NB4 (cell line): ENCODE results near the gene OLFM2.

ENCODE experiments used
- DNase-seq: peaks from one replicate; pipeline ENCODE4 v3.0.0; 2010; ENCODE audit warnings: low read depth
- H3K4me3 ChIP-seq: one replicate; pipeline ENCODE4 v1.5.1; 2011; ENCODE audit warnings: mild to moderate bottlenecking, low read depth, low read length, moderate library complexity
- MYC ChIP-seq: IDR thresholded peaks from 2 replicates; pipeline ENCODE4 v1.6.1; 2011; ENCODE audit warnings: low read depth, low read length
- POLR2A ChIP-seq: IDR thresholded peaks from 2 replicates; pipeline ENCODE4 v1.6.1; 2011; ENCODE audit warnings: mild to moderate bottlenecking; ENCODE audit not compliant: insufficient read length; ENCODE audit errors: extremely low read depth
- TF ChIP-seq, protein P1 (sequence below): IDR thresholded peaks from 2 replicates; pipeline ENCODE4 v1.6.1; 2011; ENCODE audit warnings: low read depth, low read length
- TF ChIP-seq, protein P2 (sequence below): IDR thresholded peaks from one replicate; pipeline ENCODE4 v1.5.1; 2012; ENCODE audit warnings: low read depth, low read length

The OLFM2 gene

DNA sequence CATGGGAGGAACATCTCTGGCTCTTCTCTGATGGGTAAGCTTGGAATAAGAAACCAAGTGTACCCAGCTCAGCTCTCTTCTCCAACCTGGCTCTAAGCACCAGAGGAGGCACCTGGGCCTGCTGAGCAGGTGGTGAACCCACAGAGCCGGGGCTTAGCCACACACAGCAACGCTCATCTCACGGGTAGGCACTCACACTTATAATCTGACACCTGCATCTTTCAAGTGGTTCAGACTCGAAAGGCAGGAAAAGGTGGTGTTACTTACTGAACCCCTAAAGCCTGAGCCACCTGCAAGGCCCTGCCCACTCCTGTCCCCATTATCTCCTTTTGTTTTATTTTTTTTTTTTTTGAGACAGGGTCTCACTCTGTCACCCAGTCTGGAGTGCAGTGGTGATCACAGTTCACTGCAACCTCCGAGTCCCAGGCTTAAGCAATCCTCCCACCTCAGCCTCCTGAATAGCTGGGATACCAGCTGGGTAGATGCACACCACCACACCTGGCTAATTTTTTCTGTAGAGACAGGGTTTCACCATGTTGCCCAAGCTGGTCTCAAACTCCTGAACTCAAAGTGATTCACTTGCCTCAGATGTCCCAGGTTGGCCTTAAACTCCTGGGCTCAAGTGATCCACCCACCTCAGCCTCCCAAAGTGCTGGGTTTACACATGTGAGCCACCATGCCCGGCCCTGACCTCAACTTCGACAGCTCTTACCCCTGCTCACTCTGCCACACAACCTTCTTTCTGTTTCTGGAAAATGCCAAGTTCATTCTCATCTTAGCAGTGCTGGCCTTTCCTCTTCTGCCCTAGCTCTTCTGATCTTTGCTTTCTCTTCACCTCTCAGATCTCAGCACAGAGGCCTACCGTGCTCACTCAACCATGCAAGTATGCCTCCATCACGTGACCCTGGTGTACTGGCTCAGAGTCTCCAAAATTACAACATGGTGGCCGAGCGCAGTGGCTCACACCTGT, 127.2 kb downstream of the OLFM2 start:
- no peak overlapping the region for H3K4me3 ChIP-seq
- no peak for DNase-seq
- TF ChIP-seq, protein P1, sequence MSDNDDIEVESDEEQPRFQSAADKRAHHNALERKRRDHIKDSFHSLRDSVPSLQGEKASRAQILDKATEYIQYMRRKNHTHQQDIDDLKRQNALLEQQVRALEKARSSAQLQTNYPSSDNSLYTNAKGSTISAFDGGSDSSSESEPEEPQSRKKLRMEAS: no peak
- TF ChIP-seq MYC (no peak), POLR2A (no peak)
- TF ChIP-seq, protein P2, sequence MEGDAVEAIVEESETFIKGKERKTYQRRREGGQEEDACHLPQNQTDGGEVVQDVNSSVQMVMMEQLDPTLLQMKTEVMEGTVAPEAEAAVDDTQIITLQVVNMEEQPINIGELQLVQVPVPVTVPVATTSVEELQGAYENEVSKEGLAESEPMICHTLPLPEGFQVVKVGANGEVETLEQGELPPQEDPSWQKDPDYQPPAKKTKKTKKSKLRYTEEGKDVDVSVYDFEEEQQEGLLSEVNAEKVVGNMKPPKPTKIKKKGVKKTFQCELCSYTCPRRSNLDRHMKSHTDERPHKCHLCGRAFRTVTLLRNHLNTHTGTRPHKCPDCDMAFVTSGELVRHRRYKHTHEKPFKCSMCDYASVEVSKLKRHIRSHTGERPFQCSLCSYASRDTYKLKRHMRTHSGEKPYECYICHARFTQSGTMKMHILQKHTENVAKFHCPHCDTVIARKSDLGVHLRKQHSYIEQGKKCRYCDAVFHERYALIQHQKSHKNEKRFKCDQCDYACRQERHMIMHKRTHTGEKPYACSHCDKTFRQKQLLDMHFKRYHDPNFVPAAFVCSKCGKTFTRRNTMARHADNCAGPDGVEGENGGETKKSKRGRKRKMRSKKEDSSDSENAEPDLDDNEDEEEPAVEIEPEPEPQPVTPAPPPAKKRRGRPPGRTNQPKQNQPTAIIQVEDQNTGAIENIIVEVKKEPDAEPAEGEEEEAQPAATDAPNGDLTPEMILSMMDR: no peak

DNA sequence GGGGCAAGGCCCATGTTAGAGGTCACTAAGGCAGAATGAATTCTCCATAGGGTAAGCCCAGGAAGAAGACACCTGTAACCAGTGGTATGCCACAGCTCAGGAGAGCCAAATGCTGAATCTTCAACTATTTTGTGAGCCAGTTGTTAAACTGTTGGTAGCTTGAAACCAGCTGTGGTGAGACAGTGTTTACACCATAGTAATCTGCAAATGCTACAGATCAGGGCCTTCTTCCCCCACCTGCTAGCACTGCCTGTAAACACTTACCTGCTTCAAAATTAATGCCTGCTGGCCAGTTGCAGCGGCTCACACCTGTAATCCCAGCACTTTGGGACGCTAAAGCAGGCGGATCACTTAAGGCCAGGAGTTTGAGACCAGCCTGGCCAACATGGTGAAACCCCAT, 129.5 kb downstream of the OLFM2 start:
- DNase-seq: no peak
- TF ChIP-seq, protein P2: no peak
- TF ChIP-seq, protein P1: no peak
- TF ChIP-seq MYC: no peak
- TF ChIP-seq POLR2A: no peak
- H3K4me3 ChIP-seq: no peak overlapping the region
